Activated CD8-positive, alpha-beta memory T cell treated with anti-CD3 and anti-CD28 coated beads for 4 hours (primary cell): ENCODE data around the gene ADNP.
"Not testable (repeated sequence)": the region's sequence is repeated elsewhere in the genome, so short reads cannot be mapped to it uniquely, and the experiment has no call there.

Experiments used
- DNase-seq, 2 donors: peaks; one replicate each; pipeline ENCODE4 v3.0.0-alpha.2; 2020; ENCODE audit warnings: low read depth in 2 of 2

The ADNP gene

DNA sequence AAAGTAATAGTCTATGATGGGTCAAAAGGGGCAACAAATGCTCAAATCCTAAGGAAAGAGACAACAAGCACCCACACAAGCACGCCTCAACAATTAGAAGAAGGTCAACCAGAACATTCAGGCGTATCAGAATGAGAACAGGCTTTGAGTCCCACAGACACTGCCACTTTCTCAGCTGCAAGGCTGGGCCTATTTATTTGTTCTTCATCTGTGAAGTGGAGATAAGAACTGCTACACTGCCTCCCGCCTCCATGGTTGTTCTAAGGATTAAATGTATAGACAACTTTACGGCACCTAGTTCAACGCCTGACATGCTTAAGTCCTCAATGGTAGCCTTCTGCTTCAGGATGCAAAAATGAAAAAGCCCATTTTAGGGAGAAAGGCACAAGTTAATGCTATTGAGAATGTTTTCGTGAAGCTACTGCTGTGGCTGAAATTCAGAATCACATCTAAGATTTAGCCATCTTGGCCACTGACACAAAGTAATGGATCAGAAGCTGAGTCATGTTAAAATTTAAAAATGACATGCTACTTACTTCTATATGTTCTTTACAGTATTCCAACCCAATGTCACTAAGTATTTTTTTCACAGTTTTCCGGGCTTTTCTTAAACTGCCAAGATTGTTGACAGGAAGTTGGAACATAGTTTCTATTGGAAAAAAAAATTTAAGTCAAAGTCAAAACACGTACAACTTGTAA is 27.7 kb downstream of the ADNP start:
- DNase-seq = no peak

DNA sequence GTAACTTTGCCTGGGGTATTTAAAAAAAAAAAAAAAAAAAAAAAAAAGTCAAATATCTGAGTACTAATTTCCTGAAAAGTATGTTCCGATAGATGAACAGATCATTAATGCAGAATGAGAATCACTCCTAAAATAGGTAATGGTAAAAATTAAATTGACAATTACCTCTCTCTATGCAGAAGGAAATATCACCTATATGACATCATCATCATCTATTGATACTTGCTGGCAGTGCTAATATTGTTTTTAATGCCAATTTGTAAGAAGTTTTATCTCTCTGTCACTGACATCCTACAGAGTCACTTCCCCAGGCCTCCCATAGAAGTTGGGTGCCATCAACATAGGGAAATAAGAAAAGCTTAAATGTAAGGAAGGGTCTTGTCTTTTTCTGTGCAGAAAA is 29.9 kb downstream of the ADNP start:
- no peak for DNase-seq

DNA sequence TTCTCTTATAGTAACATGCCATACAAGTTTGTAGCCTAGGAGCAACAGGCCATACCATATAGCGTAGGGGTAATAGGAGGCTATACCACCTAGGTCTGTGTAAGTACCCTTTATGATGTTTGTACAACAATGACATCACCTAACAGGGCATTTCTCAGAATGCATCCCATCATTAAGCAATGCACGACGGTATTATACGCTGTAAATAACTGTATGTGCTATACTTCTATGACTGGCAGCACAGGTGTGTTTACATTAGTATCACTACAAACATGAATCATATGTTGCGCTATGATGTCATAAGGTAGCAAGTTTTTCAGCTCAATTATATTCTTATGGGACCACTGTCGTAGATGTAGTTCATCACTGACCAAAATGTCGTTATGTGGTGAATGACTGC is 31.0 kb downstream of the ADNP start:
- no peak for DNase-seq

DNA sequence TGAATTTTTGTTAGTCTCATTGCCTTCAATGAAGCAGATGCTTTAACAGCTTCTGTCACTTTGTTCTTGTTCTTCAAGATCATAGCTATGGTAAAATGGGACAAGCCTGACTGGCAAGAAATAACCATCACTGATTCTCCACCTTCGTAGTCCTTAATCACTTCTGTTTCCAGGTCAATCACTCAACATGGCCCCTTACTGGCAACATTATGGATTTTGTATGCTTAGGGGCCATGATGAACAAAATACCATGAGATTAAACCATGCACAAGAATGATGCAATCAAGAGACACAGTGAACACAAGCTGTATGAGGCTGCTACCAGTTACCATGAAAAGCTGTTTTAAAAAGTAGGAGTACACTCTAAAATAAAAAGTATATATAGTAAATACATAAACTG is 32.8 kb downstream of the ADNP start:
- no peak for DNase-seq

DNA sequence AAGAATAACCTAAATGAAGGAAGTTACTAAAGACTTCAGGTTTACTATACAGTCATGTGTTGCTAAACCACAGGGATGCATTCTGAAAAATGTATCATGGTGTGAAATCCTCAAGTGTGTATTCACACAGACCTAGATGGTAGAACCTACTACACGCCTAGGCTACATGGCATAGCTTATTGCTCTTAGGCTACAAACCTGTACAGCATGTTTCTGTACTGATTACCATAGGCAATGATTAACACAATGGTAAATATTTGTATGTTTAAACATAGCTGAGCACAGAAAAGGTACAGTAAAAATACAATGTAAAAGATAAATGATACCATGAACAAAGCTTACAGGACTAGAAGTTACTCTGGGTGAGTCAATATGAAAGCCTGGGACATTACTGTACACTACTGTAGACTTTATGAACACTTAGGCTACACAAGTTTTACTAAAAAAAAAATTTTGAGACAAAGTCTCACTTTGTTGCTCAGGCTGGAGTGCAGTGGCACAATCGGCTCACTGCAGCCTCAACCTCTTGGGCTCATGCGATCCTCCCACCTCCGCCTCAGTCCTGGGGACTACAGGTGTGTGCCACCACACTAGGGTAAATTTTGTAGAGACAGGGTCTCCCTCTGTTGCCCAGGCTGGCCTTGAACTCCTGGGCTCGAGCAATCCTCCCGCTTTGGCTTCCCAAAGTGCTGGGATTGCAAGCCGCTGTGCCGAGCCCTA is 36.0 kb downstream of the ADNP start:
- DNase-seq = no peak

DNA sequence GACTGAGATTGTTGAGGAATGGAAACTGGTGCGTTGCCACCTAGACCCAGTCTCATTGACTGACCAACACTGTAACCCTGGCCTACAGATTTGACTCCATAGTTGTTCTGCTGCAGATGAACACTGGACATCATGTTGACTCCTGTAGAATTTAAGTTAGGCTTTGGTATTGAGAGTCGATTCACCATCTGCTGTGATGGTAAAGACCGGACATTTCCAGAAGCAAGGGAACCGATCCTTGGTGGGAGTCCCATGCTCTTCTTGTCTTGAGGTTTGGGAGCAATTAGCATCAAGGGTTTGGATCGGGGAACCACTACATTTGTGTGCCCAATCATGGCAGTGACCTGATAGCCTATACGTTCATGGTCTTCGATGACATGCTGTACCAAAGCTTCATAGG is 37.6 kb downstream of the ADNP start:
- no peak for DNase-seq

DNA sequence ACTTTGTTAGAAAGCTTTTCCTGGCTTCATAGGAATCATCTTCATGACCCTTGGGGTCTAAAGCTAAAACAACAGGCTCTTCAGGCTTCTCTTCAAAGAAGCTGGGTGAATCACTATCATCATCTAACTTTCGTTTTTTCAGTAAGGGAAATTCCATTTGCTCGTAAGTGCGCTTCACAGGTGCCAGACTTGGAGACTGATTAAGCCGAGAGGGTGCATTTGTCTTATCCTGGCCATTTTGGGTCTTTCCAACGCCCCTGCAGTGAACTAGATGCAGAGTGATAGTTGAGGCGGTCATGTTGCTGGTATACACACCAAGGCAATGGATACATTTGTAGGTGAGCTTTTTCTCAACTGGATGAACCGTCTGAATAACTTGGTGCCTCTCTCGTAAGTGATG is 38.8 kb downstream of the ADNP start:
- no peak for DNase-seq

DNA sequence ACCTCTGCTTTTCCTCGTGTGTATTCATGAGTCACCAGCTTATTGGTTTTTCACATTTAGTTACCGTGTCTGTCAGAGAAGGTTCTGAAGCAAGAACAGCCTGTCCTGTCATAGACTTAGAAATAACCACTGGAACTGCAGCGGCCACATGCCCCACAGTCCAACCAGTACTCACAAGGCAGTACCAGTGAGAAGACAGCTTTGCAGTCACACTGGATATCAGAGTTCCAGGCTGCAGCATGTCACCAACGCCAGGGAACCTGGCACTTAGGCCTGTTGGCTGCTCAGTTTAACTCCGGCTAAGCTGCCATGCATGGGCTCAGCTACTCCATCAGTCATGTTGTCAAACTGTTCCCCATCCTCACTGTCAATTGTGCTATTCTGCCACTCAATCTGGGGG is 40.1 kb downstream of the ADNP start:
- DNase-seq = no peak

DNA sequence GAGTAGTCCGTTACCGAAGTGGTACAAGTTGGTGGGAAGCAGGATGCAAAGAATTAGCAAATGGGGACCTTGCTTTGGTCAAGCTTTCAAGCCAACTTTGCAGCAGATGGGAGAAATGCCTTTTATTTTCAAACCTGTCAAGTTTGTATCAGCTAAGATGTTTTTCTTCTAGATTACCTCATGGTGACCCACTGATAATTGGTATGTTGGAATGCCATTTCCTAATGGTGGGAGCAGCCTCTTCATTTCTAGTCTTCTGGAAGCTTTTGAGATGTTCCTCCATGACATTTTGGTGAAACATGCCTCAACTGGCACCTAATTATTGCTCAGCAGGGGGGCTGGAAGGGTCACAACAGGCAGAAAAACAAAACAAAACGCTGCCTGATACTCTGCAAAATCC is 43.7 kb downstream of the ADNP start:
- no peak for DNase-seq

DNA sequence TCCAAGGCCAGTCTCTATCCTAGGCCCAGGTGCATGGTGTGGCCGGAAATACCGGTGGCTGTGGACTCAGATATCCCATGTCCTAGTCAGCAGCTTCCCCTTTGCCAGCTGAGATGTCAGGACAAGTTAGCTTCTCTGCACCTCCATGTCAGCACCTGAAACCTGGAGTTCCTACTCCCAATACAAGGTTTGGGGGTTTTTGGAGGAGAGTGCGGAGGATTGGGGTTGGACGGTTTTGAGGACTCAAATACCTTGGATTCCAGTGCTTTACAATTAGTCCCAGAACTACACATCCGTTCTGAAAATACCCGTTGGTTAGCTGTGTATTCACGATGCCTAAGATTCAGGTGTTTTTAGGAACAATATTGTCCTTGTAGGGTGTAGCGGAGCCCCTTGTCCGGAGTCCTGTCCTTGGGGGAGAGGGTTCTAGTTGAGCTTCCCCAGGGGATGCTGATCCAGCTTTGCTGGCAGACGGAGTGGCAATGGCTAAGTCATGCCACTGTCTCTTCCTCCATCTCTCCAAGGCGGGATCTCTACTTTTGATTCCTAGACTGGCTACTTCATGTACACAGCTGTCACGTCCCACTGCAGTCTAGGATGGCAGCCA is 45.0 kb downstream of the ADNP start:
- no peak for DNase-seq

DNA sequence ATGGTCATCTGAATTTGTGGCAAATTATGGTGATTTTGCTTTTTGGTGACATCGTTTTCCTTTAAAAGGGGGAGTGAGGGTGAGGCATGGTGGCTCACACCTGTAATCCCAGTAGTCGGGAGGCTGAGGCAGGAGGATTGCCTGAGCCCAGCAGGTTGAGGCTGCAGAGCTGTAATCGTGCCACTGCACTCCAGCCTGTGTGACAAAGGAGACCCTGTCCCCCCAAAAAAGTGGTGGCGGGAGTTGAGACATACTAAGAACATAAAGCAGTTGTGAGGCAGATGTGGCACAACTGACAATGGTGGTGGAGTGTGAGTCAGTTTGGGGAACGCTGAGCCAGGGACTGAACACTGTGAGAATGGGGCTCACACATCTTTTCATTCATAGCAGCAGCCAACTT is 45.5 kb downstream of the ADNP start:
- no peak for DNase-seq

DNA sequence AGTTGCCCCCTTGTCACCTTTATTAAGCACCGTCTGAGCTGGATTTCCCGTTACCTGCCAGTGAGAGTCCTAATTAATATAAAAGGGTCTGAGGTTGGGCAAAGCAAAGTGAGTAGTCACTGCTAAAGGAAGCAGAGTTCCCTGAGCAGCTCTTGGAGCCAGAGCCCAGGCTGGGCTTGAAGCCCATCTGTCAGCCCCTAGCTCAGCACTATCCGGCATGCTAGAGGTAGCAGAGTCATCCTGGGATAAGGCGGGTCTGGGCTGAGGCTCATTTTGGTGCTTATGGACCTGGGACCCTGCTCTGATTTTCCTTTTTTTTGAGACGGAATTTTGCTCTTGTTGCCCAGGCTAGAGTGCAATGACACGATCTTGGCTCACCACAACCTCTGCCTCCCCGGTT is 46.2 kb downstream of the ADNP start:
- DNase-seq = no peak

DNA sequence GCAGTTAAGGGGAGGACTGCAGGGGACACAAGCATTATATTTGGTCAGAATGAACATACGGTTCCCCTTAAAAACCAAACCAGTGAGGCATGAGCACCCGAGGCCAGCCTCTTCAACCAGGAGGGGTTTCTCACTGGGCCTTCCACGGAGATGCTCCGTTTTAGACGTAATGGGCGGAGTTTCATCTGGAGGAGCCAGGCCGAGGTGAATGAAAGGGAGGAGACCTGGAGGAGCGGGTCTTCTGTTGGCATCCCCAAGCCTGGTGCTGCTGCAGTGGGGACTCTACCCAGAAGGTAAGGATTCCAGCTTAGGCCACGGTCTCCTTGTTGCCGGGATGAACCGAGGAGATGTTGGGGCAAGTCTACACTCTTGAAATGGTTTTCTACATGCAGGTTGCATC is 47.4 kb downstream of the ADNP start:
- DNase-seq = no peak

DNA sequence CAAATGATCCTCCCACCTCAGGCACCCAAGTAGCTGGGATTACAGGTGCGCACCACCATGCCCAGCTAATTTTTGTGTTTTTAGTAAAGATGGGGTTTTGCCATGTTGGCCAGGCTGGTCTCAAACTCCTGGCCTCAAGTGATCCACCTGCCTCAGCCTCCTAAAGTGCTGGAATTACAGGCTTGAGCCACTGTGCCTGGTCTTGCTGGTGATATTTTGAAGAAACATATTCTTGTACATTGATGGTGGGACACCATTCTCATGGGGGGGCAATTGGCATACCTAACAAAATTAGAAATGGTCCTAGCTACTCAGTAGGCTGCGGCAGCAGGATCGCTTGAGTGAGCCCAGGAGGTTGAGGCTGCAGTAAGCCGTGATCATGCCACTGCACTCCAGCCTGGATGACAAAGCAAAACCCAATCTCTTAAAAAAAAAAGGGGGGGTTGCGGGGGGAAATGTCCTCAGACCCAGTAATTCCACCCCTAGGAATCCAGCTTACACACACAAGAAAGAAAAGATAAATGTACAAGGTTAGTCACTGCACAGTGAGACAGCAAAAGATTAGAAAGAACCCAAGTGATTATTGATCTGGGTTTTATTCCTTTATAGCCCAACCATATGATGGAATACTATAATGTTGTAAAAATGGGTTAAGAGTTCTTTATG is 49.3 kb downstream of the ADNP start:
- DNase-seq = not testable (repeated sequence)

DNA sequence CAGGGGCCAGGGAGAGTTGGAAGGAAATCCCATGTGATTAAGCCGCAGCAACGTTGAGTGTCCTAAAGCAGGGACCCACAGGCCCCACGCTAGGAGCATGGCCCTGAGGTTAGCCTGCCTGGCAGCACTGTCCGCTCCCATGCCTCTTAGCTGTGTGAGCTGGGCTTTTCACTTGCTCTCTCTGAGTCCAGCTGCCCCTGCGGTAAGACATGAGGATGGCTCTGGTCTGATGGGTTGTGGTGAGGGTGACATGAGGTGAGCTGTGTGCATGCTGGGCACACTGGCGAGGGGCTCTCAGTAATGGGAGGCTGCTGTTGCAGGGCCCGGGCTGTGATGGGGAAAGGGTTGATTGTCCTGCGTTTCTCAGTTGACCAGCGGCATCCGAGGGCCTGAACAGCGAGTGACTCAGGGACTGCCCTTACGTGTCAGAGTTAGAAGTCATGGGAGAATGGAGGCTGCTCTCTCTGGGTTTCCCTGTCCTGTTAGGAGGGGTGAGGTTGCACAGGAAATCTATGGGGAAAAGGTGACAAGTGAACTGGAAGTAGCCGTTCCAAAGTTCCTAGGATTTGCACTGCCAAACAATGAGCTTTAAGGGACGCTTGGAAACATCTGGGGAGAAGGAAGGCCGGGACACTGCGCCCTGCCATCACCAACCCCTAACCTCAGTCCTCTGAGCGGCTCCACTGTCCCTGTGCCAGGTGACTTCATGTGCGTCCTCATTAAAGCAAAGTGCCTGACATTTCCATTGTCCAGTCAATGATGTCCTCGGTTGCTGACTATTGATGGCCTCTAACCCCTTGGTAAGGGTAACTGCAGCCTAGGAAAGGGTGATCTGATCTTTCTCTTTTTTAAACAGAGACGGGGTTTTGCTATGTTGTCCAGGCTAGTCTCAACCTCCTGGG is 51.3 kb downstream of the ADNP start:
- DNase-seq = no peak

DNA sequence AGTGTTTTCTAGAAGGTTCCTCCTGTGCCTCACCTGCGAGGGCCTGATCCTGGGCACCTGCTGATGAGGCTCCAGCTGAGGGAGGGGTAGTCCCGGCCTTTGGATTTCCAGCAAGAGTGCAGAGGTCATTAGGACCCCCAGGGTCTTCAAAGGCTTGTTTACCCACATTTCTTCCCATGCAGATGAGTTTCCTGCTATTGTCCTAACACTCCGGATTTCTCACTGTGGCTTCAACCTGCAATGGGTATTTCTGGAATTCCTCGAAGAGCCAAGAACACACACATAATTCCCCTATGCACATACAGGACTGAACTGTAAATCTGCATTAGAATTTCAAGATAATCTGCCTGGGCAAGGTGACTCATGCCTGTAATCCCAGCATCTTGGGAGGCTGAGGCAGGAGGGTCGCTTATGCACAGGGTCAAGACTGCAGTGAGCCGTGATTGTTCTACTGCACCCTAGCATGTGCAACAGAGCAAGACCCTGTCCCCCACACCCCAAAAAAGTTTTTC is 53.9 kb downstream of the ADNP start:
- no peak for DNase-seq

DNA sequence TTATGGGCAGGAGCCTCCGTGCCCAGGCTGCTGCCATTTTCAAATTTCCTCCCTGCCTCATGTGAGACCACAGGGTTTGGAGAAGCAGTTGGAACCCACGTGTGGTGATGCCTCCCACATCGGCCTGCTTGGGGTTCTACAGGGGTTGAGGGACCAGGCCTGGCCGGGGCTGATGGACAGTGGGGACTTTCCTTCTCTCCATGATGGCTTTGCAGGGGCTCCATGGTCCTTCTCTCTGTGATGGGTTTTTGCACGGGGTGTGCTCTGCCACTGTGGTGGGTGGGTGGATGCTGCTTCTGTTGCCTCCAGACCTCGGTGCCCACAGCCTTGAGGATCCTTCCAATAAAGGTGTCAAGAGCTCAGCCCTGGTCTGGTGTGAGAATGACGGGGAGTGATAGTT is 54.4 kb downstream of the ADNP start:
- no peak for DNase-seq

DNA sequence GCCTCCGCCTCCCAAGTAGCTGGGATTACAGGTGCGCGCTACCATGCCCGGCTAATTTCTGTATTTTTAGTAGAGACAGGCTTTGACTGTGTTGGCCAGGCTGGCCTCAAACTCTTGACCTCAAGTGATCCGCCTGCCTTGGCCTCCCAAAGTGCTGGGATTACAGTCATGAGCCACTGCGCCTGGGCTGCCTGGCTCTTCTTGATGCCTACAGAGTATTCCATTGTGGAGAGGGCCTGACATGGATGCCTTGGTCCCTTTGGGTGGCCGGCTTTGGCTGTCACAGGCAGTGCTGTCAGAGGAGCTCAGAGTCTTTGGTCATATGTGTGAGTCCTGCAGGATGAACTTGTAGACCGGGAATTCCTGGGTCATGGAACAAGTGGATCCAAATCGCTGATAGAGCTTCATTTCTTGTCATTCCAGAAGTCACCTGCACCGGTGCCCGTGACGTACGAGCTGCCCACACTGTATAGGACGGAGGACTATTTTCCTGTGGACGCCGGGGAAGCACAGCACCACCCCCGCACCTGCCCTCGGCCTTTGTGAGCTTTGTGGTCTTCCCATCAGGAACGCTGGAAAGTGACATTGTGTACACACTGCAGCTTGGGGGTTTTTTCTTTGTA is 55.1 kb downstream of the ADNP start:
- DNase-seq = no peak

DNA sequence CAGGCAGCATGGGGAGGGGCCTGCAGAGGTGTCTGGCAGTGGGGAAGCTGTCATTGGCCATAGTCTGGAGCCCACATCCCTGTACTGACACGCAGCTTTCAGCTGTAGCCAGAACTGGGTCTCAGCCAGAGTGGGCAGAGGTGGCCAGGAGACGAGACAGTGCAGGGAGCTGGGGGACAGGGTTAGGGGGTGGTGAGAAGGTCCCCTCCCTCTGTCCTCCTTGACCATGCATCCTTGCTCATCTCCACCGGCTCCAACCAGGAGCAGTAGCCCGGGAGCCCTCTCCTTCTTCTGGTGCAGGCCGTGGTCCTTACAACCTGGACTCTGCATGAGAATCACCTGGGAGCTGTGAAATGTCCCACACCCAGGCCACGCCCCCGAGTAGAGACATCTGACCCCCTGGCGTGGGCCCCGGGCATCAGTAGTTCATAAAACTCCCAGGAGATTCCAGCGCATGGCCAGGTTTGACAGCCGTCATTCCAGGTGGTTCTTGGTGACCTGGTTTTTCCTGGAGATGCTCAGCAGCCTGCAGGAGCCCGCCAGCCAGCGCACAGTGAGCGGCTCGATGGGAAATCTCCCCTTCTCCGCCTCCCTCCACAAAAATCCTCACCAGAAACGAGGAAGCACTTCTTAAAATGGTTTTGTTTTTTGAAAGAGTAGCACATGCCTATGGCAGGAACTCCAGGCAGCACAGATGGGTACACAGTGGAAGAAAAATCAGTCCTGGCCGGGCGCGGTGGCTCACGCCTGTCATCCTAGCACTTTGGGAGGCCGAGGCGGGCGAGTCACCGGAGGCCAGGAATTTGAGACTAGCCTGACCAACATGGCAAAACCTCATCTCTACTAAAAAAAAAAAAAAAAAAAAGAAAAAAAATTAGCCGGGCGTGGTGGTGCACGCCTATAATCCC is 56.2 kb downstream of the ADNP start:
- no peak for DNase-seq
